ENCODE measurements around the gene CLDN5. TPM values are rescaled to one million over a fixed set of nuclear protein-coding genes. Genes with fewer than 3 reads are reported as not detected.

CLDN5 gene
- total RNA-seq, 5 donors from 2014 or later (not counting 1 experiment from before 2014, with no cell fraction given), result 0.36 to 0.98 (median 0.85) TPM; not detected in 1

DNA sequence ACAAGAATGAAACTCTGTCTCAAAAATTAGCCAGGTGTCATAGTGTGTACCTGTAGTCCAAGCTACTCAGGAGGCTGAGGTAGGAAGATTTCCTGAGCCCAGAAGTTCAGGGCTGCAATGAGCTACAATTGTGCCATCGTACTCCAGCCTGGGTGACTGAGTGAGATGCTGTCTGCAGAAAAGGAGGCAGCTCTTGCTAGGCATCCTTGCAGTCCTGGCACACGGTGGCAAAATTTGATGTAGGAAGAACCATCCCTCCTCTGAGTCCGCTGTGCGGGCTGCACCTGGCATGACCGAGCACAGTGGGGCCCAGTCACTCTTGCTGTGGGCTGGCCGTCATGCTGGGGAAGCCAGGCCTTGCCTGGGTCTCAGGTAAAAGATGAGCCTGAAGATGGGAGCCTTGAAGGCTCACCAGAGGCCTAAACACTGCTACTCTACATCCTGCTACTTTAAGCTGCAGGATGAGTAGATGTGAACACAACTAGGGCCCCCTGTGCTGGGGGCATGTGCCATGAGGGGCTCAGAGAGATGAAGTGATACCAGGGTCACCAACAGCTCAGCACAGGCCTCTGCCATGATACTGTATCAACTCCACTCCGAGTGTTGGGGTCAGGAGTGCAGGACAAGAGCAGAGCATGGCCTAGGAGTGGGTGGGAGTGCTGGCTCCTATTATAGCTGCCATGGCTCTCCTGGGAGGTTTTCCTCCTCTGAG, 25.9 kb downstream of the CLDN5 start:
- H3K27ac ChIP-seq (ENCODE audit: low read length), result no peak overlapping the region
- Mint-ChIP-seq H3K4me3 (no peak overlapping the region), H3K27ac (peak overlapping the region in 1 of 2 donors; percentile 39), H3K4me1 (peaks cover 7 to 11% (median 7%) of the 10 kb centered on the region in 3 donors), H3K27me3 (no peaks in the 10 kb centered on the region), H3K36me3 (no peaks in the 10 kb centered on the region), H3K9me3 (no peaks in the 10 kb centered on the region)
- no peak for DNase-seq
- H3K4me3 ChIP-seq (ENCODE audit: control insufficient read depth in 1 of 2, extremely low read depth in 1 of 2, low read length in 1 of 2), result no peak overlapping the region
- peaks cover 0 to 6% of the 10 kb centered on the region in 2 experiments for H3K4me1 ChIP-seq (ENCODE audit: control insufficient read depth in 1 of 2, extremely low read depth in 1 of 2, insufficient read depth in 2 of 2, low read length in 2 of 2)
- 98% methylated on average over 5 of the region's 7 CpGs for WGBS (ENCODE audit: insufficient coverage)
- ChIA-PET POLR2A (no interaction called here), CTCF (no interaction called here)
- no peak for ATAC-seq (replicated peaks in 1 of 4)
- no peaks in the 10 kb centered on the region for H3K27me3 ChIP-seq (replicated peaks in 1 of 2; ENCODE audit: control insufficient read depth in 2 of 2, extremely low read depth in 1 of 2, insufficient read depth in 2 of 2, low read length in 1 of 2)
- H3K9me3 ChIP-seq, result no peaks in the 10 kb centered on the region
- H3K36me3 ChIP-seq (ENCODE audit: control insufficient read depth in 2 of 2, extremely low read depth in 1 of 2, insufficient read depth in 1 of 2, low read length in 1 of 2), result no peaks in the 10 kb centered on the region

DNA sequence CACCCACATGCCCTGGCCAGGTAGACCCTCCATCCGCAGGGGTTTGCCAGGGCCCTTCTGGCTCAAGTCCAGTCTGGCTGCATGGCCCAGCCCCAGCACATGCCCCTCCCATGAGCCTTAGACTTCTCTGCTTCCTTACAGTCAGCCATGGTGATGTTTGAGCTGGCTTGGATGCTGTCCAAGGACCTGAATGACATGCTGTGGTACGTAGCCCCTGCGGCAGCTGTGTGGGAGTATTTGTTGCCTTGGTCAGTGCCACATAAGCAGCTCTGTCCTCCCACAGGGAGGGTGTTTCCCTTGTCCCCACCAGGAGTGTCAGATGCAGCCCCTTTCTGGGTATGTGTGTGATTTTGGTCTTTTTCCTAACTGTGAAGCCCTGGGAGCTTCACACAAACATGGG, 27.0 kb downstream of the CLDN5 start:
- DNase-seq (no peak), ATAC-seq (replicated peaks in 1 of 4) (no peak)
- H3K9me3 Mint-ChIP-seq, result no peaks in the 10 kb centered on the region
- Histone ChIP-seq H3K27me3 (replicated peaks in 1 of 2; ENCODE audit: control insufficient read depth in 2 of 2, extremely low read depth in 1 of 2, insufficient read depth in 2 of 2, low read length in 1 of 2) (peaks cover 0 to 2% of the 10 kb centered on the region in 2 experiments), H3K4me1 (ENCODE audit: control insufficient read depth in 1 of 2, extremely low read depth in 1 of 2, insufficient read depth in 2 of 2, low read length in 2 of 2) (peaks cover 0 to 6% of the 10 kb centered on the region in 2 experiments), H3K9me3 (no peaks in the 10 kb centered on the region), H3K4me3 (ENCODE audit: control insufficient read depth in 1 of 2, extremely low read depth in 1 of 2, low read length in 1 of 2) (no peak overlapping the region), H3K36me3 (ENCODE audit: control insufficient read depth in 2 of 2, extremely low read depth in 1 of 2, insufficient read depth in 1 of 2, low read length in 1 of 2) (no peaks in the 10 kb centered on the region), H3K27ac (ENCODE audit: low read length) (no peak overlapping the region)
- peaks cover 7 to 11% (median 7%) of the 10 kb centered on the region in 3 donors for H3K4me1 Mint-ChIP-seq
- H3K4me3 Mint-ChIP-seq, result no peak overlapping the region
- no peaks in the 10 kb centered on the region for H3K36me3 Mint-ChIP-seq
- no peaks in the 10 kb centered on the region for H3K27me3 Mint-ChIP-seq
- H3K27ac Mint-ChIP-seq, result no peak overlapping the region
- 84% methylated on average over 3 of the region's 3 CpGs for WGBS (ENCODE audit: insufficient coverage)
- ChIA-PET POLR2A (no interaction called here), CTCF (interaction anchor here in 1 of 2 donors (0.9 kb wide), 1 partner anchor 24 kb away, joined by 3 read pairs; no protein-coding TSS in a partner anchor)

DNA sequence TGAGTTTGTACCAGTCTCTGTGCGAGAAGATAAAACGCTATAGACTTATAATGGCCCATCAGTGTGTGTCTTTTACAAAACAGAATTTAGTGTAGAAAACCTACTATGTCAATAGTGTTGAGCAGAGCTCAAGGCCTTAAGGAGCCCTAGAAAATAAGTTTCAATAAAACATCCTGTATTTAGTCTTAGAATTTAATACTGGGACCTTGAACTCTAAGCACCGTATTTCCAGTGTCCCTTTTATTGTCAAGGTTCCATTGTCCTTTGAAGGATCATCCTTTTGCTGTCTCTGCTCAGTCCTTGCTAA, 27.9 kb downstream of the CLDN5 start:
- Mint-ChIP-seq H3K9me3 (no peaks in the 10 kb centered on the region), H3K27ac (peak overlapping the region in 1 of 2 donors; percentile 86), H3K4me1 (peaks cover 7 to 11% (median 7%) of the 10 kb centered on the region in 3 donors), H3K4me3 (no peak overlapping the region), H3K27me3 (no peaks in the 10 kb centered on the region), H3K36me3 (no peaks in the 10 kb centered on the region)
- H3K36me3 ChIP-seq (ENCODE audit: control insufficient read depth in 2 of 2, extremely low read depth in 1 of 2, insufficient read depth in 1 of 2, low read length in 1 of 2), result no peaks in the 10 kb centered on the region
- DNase-seq (no peak), ATAC-seq (replicated peaks in 1 of 4) (no peak)
- CTCF ChIA-PET, result interaction anchor here (1.0 to 1.3 kb wide), 2 partner anchors 134 kb away, joined by 3 to 10 read pairs; no protein-coding TSS in a partner anchor
- H3K27ac ChIP-seq (ENCODE audit: low read length), result no peak overlapping the region
- POLR2A ChIA-PET, result no interaction called here
- peaks cover 0 to 2% of the 10 kb centered on the region in 2 experiments for H3K27me3 ChIP-seq (replicated peaks in 1 of 2; ENCODE audit: control insufficient read depth in 2 of 2, extremely low read depth in 1 of 2, insufficient read depth in 2 of 2, low read length in 1 of 2)
- no peaks in the 10 kb centered on the region for H3K9me3 ChIP-seq
- peaks cover 0 to 6% of the 10 kb centered on the region in 2 experiments for H3K4me1 ChIP-seq (ENCODE audit: control insufficient read depth in 1 of 2, extremely low read depth in 1 of 2, insufficient read depth in 2 of 2, low read length in 2 of 2)
- H3K4me3 ChIP-seq (ENCODE audit: control insufficient read depth in 1 of 2, extremely low read depth in 1 of 2, low read length in 1 of 2), result no peak overlapping the region
- WGBS (ENCODE audit: insufficient coverage), result 93% methylated on average over 2 of the region's 3 CpGs

DNA sequence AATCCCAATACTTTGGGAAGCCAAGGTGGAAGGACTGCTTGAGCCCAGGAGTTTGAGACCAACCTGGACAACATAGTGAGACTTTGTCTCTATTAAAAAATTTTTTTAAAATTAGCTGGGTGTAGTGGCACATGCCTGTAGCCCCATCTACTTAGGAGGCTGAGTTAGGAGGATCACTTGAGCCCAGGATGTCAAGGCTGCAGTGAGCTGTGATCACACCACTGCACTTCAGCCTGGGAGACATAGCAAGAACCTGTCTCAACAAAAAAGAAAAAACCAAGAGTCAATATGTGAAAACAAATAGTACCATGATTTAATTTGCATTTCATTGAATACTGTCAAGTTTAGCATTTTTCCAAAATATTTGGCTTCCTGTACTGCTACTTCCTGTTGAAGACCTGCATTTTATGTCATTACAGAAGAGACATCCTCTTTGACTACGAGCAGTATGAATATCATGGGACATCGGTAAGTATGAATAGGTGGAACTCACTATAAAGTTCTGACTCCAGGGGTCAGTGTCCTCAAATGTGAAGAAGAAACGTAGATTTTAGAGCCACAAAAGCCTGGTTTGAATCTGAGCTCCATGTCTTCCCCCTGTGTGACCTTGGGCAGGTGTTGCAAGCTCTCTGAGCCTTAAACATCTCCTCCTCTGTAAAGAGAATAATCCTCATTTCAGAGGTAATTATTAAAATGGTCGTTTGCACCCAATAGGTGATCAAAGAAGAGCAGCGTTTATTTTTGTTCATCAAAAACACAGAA, 28.5 kb downstream of the CLDN5 start:
- Mint-ChIP-seq H3K4me3 (no peak overlapping the region), H3K27ac (peak overlapping the region; percentile 52 to 86), H3K36me3 (no peaks in the 10 kb centered on the region), H3K27me3 (no peaks in the 10 kb centered on the region), H3K4me1 (peaks cover 7 to 11% (median 7%) of the 10 kb centered on the region in 3 donors), H3K9me3 (no peaks in the 10 kb centered on the region)
- ATAC-seq (replicated peaks in 1 of 4) (peak; percentile 50 to 73 (median 62)), DNase-seq (peak in 2 of 35 experiments; percentile 16 to 60)
- Histone ChIP-seq H3K27ac (ENCODE audit: low read length) (no peak overlapping the region), H3K27me3 (replicated peaks in 1 of 2; ENCODE audit: control insufficient read depth in 2 of 2, extremely low read depth in 1 of 2, insufficient read depth in 2 of 2, low read length in 1 of 2) (peaks cover 0 to 2% of the 10 kb centered on the region in 2 experiments), H3K9me3 (no peaks in the 10 kb centered on the region), H3K4me3 (ENCODE audit: control insufficient read depth in 1 of 2, extremely low read depth in 1 of 2, low read length in 1 of 2) (no peak overlapping the region), H3K4me1 (ENCODE audit: control insufficient read depth in 1 of 2, extremely low read depth in 1 of 2, insufficient read depth in 2 of 2, low read length in 2 of 2) (peaks cover 0 to 6% of the 10 kb centered on the region in 2 experiments), H3K36me3 (ENCODE audit: control insufficient read depth in 2 of 2, extremely low read depth in 1 of 2, insufficient read depth in 1 of 2, low read length in 1 of 2) (no peaks in the 10 kb centered on the region)
- ChIA-PET CTCF (interaction anchor here (1.0 to 1.3 kb wide), 2 partner anchors 134 kb away, joined by 3 to 10 read pairs; no protein-coding TSS in a partner anchor), POLR2A (no interaction called here)
- 86% methylated on average over 1 of the region's 5 CpGs for WGBS (ENCODE audit: insufficient coverage)

GRCh38 chr22:19494676-19495173, 29.5 kb downstream of the CLDN5 start:
- 95% methylated on average over 5 of the region's 6 CpGs for WGBS (ENCODE audit: insufficient coverage)
- Histone ChIP-seq H3K27me3 (replicated peaks in 1 of 2; ENCODE audit: control insufficient read depth in 2 of 2, extremely low read depth in 1 of 2, insufficient read depth in 2 of 2, low read length in 1 of 2) (peaks cover 0 to 2% of the 10 kb centered on the region in 2 experiments), H3K9me3 (no peaks in the 10 kb centered on the region), H3K36me3 (ENCODE audit: control insufficient read depth in 2 of 2, extremely low read depth in 1 of 2, insufficient read depth in 1 of 2, low read length in 1 of 2) (no peaks in the 10 kb centered on the region), H3K27ac (ENCODE audit: low read length) (no peak overlapping the region), H3K4me1 (ENCODE audit: control insufficient read depth in 1 of 2, extremely low read depth in 1 of 2, insufficient read depth in 2 of 2, low read length in 2 of 2) (peaks cover 0 to 6% of the 10 kb centered on the region in 2 experiments), H3K4me3 (ENCODE audit: control insufficient read depth in 1 of 2, extremely low read depth in 1 of 2, low read length in 1 of 2) (no peak overlapping the region)
- H3K4me1 Mint-ChIP-seq, result peaks cover 7 to 15% (median 10%) of the 10 kb centered on the region in 3 donors
- ChIA-PET POLR2A (no interaction called here), CTCF (interaction anchor here in 1 of 2 donors (1.6 kb wide), 1 partner anchor 136 kb away, joined by 5 read pairs; no protein-coding TSS in a partner anchor)
- no peak for DNase-seq
- H3K4me3 Mint-ChIP-seq, result no peak overlapping the region
- H3K27ac Mint-ChIP-seq, result no peak overlapping the region
- no peaks in the 10 kb centered on the region for H3K27me3 Mint-ChIP-seq
- H3K9me3 Mint-ChIP-seq, result no peaks in the 10 kb centered on the region
- H3K36me3 Mint-ChIP-seq, result no peaks in the 10 kb centered on the region
- ATAC-seq (replicated peaks in 1 of 4), result no peak

- Histone ChIP-seq H3K4me1 (ENCODE audit: control insufficient read depth in 1 of 2, extremely low read depth in 1 of 2, insufficient read depth in 2 of 2, low read length in 2 of 2) (peaks cover 0 to 6% of the 10 kb centered on the region in 2 experiments), H3K27me3 (replicated peaks in 1 of 2; ENCODE audit: control insufficient read depth in 2 of 2, extremely low read depth in 1 of 2, insufficient read depth in 2 of 2, low read length in 1 of 2) (peaks cover 0 to 2% of the 10 kb centered on the region in 2 experiments), H3K36me3 (ENCODE audit: control insufficient read depth in 2 of 2, extremely low read depth in 1 of 2, insufficient read depth in 1 of 2, low read length in 1 of 2) (no peaks in the 10 kb centered on the region), H3K27ac (ENCODE audit: low read length) (no peak overlapping the region), H3K4me3 (ENCODE audit: control insufficient read depth in 1 of 2, extremely low read depth in 1 of 2, low read length in 1 of 2) (no peak overlapping the region), H3K9me3 (no peaks in the 10 kb centered on the region)
- Mint-ChIP-seq H3K9me3 (no peaks in the 10 kb centered on the region), H3K27me3 (no peaks in the 10 kb centered on the region), H3K27ac (no peak overlapping the region), H3K36me3 (no peaks in the 10 kb centered on the region), H3K4me3 (no peak overlapping the region), H3K4me1 (peaks cover 7 to 19% (median 13%) of the 10 kb centered on the region in 3 donors)
- ATAC-seq (replicated peaks in 1 of 4) (no peak), DNase-seq (no peak)
- ChIA-PET CTCF (interaction anchor here in 1 of 2 donors (1.6 kb wide), 1 partner anchor 136 kb away, joined by 5 read pairs; no protein-coding TSS in a partner anchor), POLR2A (no interaction called here)
- WGBS (ENCODE audit: insufficient coverage), result 100% methylated on average over 5 of the region's 8 CpGs
Observed at GRCh38 chr22:19494001-19494560, 30.1 kb downstream of the CLDN5 start.
